Fibroblast of lung (primary cell): Measurements from ENCODE around the gene ATP5MC2. TPM values are rescaled to one million over a fixed set of nuclear protein-coding genes. Genes with fewer than 3 reads are reported as not detected.
A peak's percentile ranks its signal among the peaks of the same experiment; 100 is the strongest.
"Not testable (repeated sequence)": the region's sequence is repeated elsewhere in the genome, so short reads cannot be mapped to it uniquely, and the experiment has no call there.

ENCODE experiments used
- DNase-seq, 2 donors: peaks; one replicate each; pipeline versions ENCODE4 v3.0.0 to v3.0.0-alpha.2; 2010; ENCODE audit warnings: low read depth in 2 of 2
- H2AFZ ChIP-seq: 2 replicates; pipeline ENCODE4 v1.5.1; 2012; ENCODE audit warnings: low read length, control low read depth, inconsistent platforms
- H3K27ac ChIP-seq: 2 replicates; pipeline ENCODE4 v1.5.1; 2011; ENCODE audit warnings: low read length, control low read depth; ENCODE audit not compliant: insufficient read depth
- H3K27me3 ChIP-seq: 2 replicates; pipeline ENCODE4 v1.5.1; 2011; ENCODE audit warnings: mild to moderate bottlenecking, low read length; ENCODE audit not compliant: control insufficient read depth, insufficient read depth
- H3K36me3 ChIP-seq: 2 replicates; pipeline ENCODE4 v1.5.1; 2011; ENCODE audit warnings: low read length; ENCODE audit not compliant: control insufficient read depth, insufficient read depth
- H3K4me1 ChIP-seq: 2 replicates; pipeline ENCODE4 v1.5.1; 2011; ENCODE audit warnings: low read length; ENCODE audit not compliant: control insufficient read depth, insufficient read depth; ENCODE audit errors: extremely low read depth
- H3K4me2 ChIP-seq: 2 replicates; pipeline ENCODE4 v1.5.1; 2011; ENCODE audit warnings: low read length, control low read depth; ENCODE audit not compliant: insufficient read depth; ENCODE audit errors: extremely low read depth
- H3K4me3 ChIP-seq, 4 experiments: fragments of 200-600 bp in 1 of 4; sonication (generic) in 1 of 4; replicated peaks in 1 of 4; 2 replicates each; pipeline ENCODE4 v1.5.1; 2011 to 2016; ENCODE audit warnings: low read length in 4 of 4, low read depth in 3 of 4, mild to moderate bottlenecking in 3 of 4, control low read depth in 2 of 4, inconsistent platforms in 1 of 4, mixed read lengths in 1 of 4; ENCODE audit not compliant: insufficient read depth in 1 of 4; ENCODE audit errors: control extremely low read depth in 1 of 4
- H3K79me2 ChIP-seq: 2 replicates; pipeline ENCODE4 v1.5.1; 2012; ENCODE audit warnings: mild to moderate bottlenecking, low read length, inconsistent platforms; ENCODE audit not compliant: control insufficient read depth, insufficient read depth
- H3K9ac ChIP-seq: 2 replicates; pipeline ENCODE4 v1.5.1; 2011; ENCODE audit warnings: mild to moderate bottlenecking, low read length, control low read depth; ENCODE audit not compliant: insufficient read depth
- H3K9me3 ChIP-seq: 2 replicates; pipeline ENCODE4 v1.5.1; 2012; ENCODE audit warnings: low read depth, low read length; ENCODE audit not compliant: control insufficient read depth, insufficient read depth
- H4K20me1 ChIP-seq: 2 replicates; pipeline ENCODE4 v1.5.1; 2011; ENCODE audit warnings: low read length; ENCODE audit not compliant: control insufficient read depth, insufficient read depth; ENCODE audit errors: extremely low read depth
- CTCF ChIP-seq, 2 donors: IDR thresholded peaks in 1 of 2; conservative IDR thresholded peaks in 1 of 2; 1 replicate in 1 of 2; 2 replicates in 1 of 2; pipeline ENCODE4 v1.5.1; 2011 to 2012; ENCODE audit warnings: low read length in 2 of 2, control low read depth in 1 of 2, inconsistent platforms in 1 of 2, low read depth in 1 of 2, mild to moderate bottlenecking in 1 of 2
- EZH2 ChIP-seq: IDR thresholded peaks from 2 replicates; pipeline ENCODE4 v1.5.1; 2012; ENCODE audit warnings: low read length, control low read depth, mild to moderate bottlenecking; ENCODE audit errors: missing control alignments
- polyA plus RNA-seq, 2 donors: library from polyadenylated mRNA; depleted of rRNA in 1 of 2; stranded (reverse) in 1 of 2; unstranded in 1 of 2; fragments of >200 nt; gene quantifications; 2 replicates each; pipeline ENCODE4 v1.2.1, GENCODE V29; 2011 to 2012; ENCODE audit warnings: missing spikeins in 1 of 2
- total RNA-seq: library from RNA; depleted of rRNA; stranded (reverse); fragments of >200 nt; gene quantifications from 2 replicates; pipeline ENCODE4 v1.2.1, GENCODE V29; 2014

Gene ATP5MC2
- total and polyA plus RNA-seq, 2 donors (not counting 1 experiment from before 2014, with no cell fraction given), result 148 to 232 TPM

DNA sequence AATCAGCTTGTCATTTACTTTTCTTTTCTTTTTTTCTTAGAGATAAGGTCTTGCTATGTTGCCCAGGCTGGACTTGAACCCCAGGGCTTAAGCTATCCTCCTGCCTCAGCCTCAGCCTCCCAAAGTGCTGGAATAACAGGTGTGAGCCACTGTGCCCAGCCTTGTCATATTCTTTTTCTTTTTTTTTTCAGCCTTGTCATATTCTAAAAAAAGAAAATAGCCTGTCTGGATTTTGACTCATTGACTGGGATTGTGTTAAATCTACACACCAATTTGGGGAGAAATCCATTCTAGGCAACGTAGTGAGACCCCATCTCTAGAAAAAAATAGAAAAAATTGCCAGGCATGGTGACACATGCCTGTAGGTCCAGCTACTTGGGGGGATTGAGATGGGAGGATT lies 24.1 kb downstream of the ATP5MC2 start:
- no peaks in the 10 kb centered on the region for H3K36me3 ChIP-seq
- no peak overlapping the region for H3K4me3 ChIP-seq
- no peak overlapping the region for H3K4me2 ChIP-seq
- no peak for TF ChIP-seq CTCF (conservative IDR thresholded peaks at IDR 0.05 in 1 of 2, IDR thresholded peaks at IDR 0.05 in 1 of 2; ENCODE audit: low read depth in 1 of 2, low read length in 2 of 2)
- TF ChIP-seq EZH2, result no peak
- H3K4me1 ChIP-seq, result no peaks in the 10 kb centered on the region
- H2AFZ ChIP-seq, result no peak overlapping the region
- no peaks in the 10 kb centered on the region for H4K20me1 ChIP-seq
- no peak overlapping the region for H3K27ac ChIP-seq
- H3K9me3 ChIP-seq, result no peaks in the 10 kb centered on the region
- no peak overlapping the region for H3K9ac ChIP-seq
- DNase-seq, result peak in 1 of 2 donors; percentile 48
- no peaks in the 10 kb centered on the region for H3K79me2 ChIP-seq
- H3K27me3 ChIP-seq, result no peaks in the 10 kb centered on the region

DNA sequence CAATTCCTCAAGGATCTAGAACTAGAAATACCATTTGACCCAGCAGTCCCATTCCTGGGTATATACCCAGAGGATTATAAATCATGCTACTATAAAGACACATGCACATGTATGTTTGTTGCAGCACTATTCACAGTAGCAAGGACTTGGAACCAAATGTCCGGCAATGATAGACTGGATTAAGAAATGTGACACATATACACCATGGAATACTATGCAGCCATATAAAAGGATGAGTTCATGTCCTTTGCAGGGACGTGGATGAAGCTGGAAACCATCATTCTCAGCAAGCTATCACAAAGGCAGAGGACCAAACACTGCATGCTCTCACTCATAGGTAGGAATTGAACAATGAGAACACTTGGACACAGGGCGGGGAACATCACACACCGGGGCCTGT lies 29.6 kb downstream of the ATP5MC2 start:
- not testable (repeated sequence) for H3K79me2 ChIP-seq, DNase-seq, H3K27me3 ChIP-seq, H3K36me3 ChIP-seq, H3K9me3 ChIP-seq, H3K4me1 ChIP-seq, H3K27ac ChIP-seq, H3K4me3 ChIP-seq, H3K9ac ChIP-seq, H4K20me1 ChIP-seq, H3K4me2 ChIP-seq, H2AFZ ChIP-seq

DNA sequence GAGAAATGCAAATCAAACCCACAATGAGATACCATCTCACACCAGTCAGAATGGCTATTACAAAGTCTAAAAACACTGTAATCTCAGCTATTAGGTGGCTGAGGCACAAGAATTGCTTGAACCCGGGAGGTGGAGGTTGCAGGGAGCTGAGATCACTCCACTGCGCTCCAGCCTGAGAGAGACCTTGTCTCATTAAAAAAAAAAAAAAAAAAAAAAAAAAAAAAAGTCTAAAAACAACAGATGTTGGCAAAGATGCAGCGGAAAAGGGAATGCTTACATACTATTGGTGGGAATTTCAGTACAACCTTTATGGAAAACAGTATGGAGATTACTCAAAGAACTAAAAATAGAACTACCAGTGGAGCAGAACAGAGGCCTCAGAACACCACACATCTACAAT lies 30.7 kb downstream of the ATP5MC2 start:
- Histone ChIP-seq H2AFZ (no peak overlapping the region), H3K27me3 (no peaks in the 10 kb centered on the region), H3K9ac (no peak overlapping the region), H4K20me1 (no peaks in the 10 kb centered on the region), H3K36me3 (no peaks in the 10 kb centered on the region), H3K4me2 (no peak overlapping the region), H3K4me1 (no peaks in the 10 kb centered on the region), H3K9me3 (no peaks in the 10 kb centered on the region), H3K79me2 (no peaks in the 10 kb centered on the region), H3K27ac (no peak overlapping the region), H3K4me3 (no peak overlapping the region)
- DNase-seq, result peak in 1 of 2 donors; percentile 83
- TF ChIP-seq CTCF (conservative IDR thresholded peaks at IDR 0.05 in 1 of 2, IDR thresholded peaks at IDR 0.05 in 1 of 2; ENCODE audit: low read depth in 1 of 2, low read length in 2 of 2) (no peak), EZH2 (no peak)
